Measurements from ENCODE around the gene ATP2A1. TPM values are rescaled to one million over a fixed set of nuclear protein-coding genes. Genes with fewer than 3 reads are reported as not detected.

ATP2A1 gene
- total and polyA plus RNA-seq, 7 donors, result 169 to 2,539 (median 1,569) TPM

DNA sequence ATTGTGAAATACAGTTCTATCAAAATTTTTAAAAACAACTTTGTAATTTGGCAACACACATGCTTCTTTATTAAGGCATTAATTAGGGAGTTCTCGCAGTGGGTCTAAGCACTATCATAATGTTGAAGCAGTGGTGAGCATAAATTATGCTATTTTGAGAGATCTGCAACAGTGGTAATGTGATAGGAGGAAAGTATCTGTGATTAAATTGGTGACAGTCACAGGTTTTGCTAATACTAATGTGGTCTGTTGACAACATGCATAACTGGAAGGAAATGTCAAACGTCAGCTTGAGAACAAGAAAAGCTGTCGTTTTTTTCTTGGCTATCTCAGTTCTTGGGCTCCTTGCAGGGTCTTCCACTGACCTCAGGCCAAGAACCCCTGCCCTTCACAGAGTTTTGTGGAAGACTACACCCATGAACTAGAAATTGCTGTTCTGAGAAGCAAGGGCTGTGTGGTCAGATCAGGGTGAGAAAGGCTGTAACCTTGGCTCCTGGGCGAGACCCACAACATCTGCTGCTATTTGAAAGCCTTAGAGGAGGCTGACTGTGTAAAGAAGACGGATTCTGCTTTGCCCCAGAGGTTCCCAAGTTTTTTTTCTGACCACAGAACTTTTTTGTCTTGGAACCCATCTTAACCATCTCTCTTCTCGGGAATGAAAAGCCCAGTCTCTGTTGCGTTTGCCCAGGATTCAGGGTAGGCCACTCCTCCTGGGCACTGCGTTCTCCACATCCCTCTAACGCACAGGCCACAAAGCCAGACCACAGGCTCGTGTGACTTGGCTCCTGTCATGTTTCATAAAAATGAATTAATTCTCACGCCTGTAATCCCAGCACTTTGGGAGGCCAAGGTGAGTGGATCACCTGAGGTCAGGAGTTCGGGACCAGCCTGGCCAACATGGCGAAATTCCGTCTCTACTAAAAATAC is 13.9 kb downstream of the ATP2A1 start:
- WGBS, 3 donors, result 35 to 65% (median 39%) methylated on average over 14 of the region's 14 CpGs
- TF ChIP-seq, protein P1, sequence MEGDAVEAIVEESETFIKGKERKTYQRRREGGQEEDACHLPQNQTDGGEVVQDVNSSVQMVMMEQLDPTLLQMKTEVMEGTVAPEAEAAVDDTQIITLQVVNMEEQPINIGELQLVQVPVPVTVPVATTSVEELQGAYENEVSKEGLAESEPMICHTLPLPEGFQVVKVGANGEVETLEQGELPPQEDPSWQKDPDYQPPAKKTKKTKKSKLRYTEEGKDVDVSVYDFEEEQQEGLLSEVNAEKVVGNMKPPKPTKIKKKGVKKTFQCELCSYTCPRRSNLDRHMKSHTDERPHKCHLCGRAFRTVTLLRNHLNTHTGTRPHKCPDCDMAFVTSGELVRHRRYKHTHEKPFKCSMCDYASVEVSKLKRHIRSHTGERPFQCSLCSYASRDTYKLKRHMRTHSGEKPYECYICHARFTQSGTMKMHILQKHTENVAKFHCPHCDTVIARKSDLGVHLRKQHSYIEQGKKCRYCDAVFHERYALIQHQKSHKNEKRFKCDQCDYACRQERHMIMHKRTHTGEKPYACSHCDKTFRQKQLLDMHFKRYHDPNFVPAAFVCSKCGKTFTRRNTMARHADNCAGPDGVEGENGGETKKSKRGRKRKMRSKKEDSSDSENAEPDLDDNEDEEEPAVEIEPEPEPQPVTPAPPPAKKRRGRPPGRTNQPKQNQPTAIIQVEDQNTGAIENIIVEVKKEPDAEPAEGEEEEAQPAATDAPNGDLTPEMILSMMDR (IDR thresholded peaks at IDR 0.05), result no peak
- Histone ChIP-seq H3K4me3 (no peak overlapping the region), H3K4me1 (peaks cover 15% of the 10 kb centered on the region), H3K36me3 (ENCODE audit: insufficient read depth in 1 of 2, low read depth in 1 of 2) (peaks cover 0 to 70% of the 10 kb centered on the region in 2 donors), H3K27ac (peak overlapping the region; percentile 87), H3K9me3 (no peaks in the 10 kb centered on the region), H3K27me3 (ENCODE audit: insufficient read depth in 3 of 3, low read length in 2 of 3) (no peaks in the 10 kb centered on the region)
- intact Hi-C loops (cut with DNase I), result no loop called here
- peak; percentile 46 to 77 (median 68) for ATAC-seq
- DNase-seq, result no peak

- DNase-seq (no peak), ATAC-seq (no peak)
- H3K9me3 ChIP-seq, result no peaks in the 10 kb centered on the region
- TF ChIP-seq, protein P1 (IDR thresholded peaks at IDR 0.05), result no peak
- H3K27ac ChIP-seq, result peak overlapping the region; percentile 87
- no peak overlapping the region for H3K4me3 ChIP-seq
- H3K4me1 ChIP-seq, result peaks cover 17% of the 10 kb centered on the region
- H3K27me3 ChIP-seq (ENCODE audit: insufficient read depth in 3 of 3, low read length in 2 of 3), result no peaks in the 10 kb centered on the region
- intact Hi-C loops (cut with DNase I), result no loop called here
- 77 to 93% (median 82%) methylated on average over 4 of the region's 4 CpGs for WGBS, 3 donors
- peaks cover 0 to 70% of the 10 kb centered on the region in 2 donors for H3K36me3 ChIP-seq (ENCODE audit: insufficient read depth in 1 of 2, low read depth in 1 of 2)
These were observed 15.0 kb downstream of the ATP2A1 start for GRCh38 chr16:28893291-28893690.

DNA sequence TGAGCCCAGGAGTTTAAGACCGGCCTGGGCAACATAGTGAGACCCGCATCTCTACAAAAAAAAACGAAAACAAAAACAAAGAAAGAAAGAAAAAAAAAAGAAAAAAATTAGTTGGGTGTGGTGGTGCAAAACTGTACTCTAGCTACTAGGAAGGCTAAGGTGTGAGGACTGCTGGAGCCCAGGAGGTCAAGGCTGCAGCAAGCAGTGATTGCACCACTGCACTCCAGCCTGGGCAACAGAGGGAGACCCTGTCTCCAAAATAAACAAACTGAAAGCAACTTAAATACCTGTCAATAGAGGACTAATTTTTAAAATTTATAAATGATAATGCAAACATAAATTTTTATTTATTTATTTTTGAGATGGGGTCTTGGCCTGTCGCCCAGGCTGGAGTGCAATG is 17.3 kb downstream of the ATP2A1 start:
- ATAC-seq (no peak), DNase-seq (no peak)
- Histone ChIP-seq H3K27ac (no peak overlapping the region), H3K4me3 (no peak overlapping the region), H3K27me3 (ENCODE audit: insufficient read depth in 3 of 3, low read length in 2 of 3) (no peaks in the 10 kb centered on the region), H3K36me3 (ENCODE audit: insufficient read depth in 1 of 2, low read depth in 1 of 2) (peaks cover 0 to 75% of the 10 kb centered on the region in 2 donors), H3K4me1 (peaks cover 19% of the 10 kb centered on the region), H3K9me3 (no peaks in the 10 kb centered on the region)
- WGBS, 3 donors, result 84 to 91% (median 88%) methylated on average over 4 of the region's 4 CpGs
- TF ChIP-seq, protein P1 (IDR thresholded peaks at IDR 0.05), result no peak
- intact Hi-C loops (cut with DNase I), result loop anchor here in 1 of 2 donors (2.0 kb wide), 1 partner anchor 15 kb away; no protein-coding TSS in a partner anchor

- WGBS, 3 donors, result 63 to 79% (median 71%) methylated on average over 4 of the region's 4 CpGs
These were observed 19.5 kb downstream of the ATP2A1 start for GRCh38 chr16:28897826-28898225.

More at GRCh38 chr16:28897826-28898225, 19.5 kb downstream of the ATP2A1 start:
- Histone ChIP-seq H3K9me3 (no peaks in the 10 kb centered on the region), H3K36me3 (ENCODE audit: insufficient read depth in 1 of 2, low read depth in 1 of 2) (peaks cover 0 to 96% of the 10 kb centered on the region in 2 donors), H3K4me3 (no peak overlapping the region), H3K27me3 (ENCODE audit: insufficient read depth in 3 of 3, low read length in 2 of 3) (no peaks in the 10 kb centered on the region), H3K27ac (peak overlapping the region; percentile 72), H3K4me1 (peaks cover 7% of the 10 kb centered on the region)
- ATAC-seq (no peak), DNase-seq (no peak)
- TF ChIP-seq, protein P1 (IDR thresholded peaks at IDR 0.05), result no peak
- intact Hi-C loops (cut with DNase I), result no loop called here

Measured in psoas muscle (tissue), 8 donors.